ENCODE measurements around the gene NKD1. TPM values are rescaled to one million over a fixed set of nuclear protein-coding genes. Genes with fewer than 3 reads are reported as not detected.

The NKD1 gene
- total RNA-seq, 2 experiments from 2014 or later, result 0.91 to 1.1 TPM

Other genes with a start within 250 kb of the NKD1 start
- gene BRD7, start 179.4 kb upstream of the NKD1 start, total RNA-seq, result 10 to 100 TPM; 81.4 to 84.3 TPM
- 10 to 100 TPM; 70.6 to 76.3 TPM for gene SNX20, start 132.9 kb downstream of the NKD1 start, total RNA-seq
- gene NOD2, start 145.2 kb downstream of the NKD1 start, total RNA-seq, result 1 to 10 TPM; 2.8 to 3.5 TPM
- gene CYLD, start 193.7 kb downstream of the NKD1 start, total RNA-seq, result 100 to 1,000 TPM; 166 to 172 TPM